GM19238 (cell line): ENCODE measurements around the gene TBC1D17.
A peak's percentile ranks its signal among the peaks of the same experiment; 100 is the strongest.
"Not testable (repeated sequence)": the region's sequence is repeated elsewhere in the genome, so short reads cannot be mapped to it uniquely, and the experiment has no call there.

ENCODE experiments used
- DNase-seq: peaks from one replicate; pipeline ENCODE4 v3.0.0; 2011; ENCODE audit warnings: low spot score; ENCODE audit not compliant: insufficient read length

The TBC1D17 gene

DNA sequence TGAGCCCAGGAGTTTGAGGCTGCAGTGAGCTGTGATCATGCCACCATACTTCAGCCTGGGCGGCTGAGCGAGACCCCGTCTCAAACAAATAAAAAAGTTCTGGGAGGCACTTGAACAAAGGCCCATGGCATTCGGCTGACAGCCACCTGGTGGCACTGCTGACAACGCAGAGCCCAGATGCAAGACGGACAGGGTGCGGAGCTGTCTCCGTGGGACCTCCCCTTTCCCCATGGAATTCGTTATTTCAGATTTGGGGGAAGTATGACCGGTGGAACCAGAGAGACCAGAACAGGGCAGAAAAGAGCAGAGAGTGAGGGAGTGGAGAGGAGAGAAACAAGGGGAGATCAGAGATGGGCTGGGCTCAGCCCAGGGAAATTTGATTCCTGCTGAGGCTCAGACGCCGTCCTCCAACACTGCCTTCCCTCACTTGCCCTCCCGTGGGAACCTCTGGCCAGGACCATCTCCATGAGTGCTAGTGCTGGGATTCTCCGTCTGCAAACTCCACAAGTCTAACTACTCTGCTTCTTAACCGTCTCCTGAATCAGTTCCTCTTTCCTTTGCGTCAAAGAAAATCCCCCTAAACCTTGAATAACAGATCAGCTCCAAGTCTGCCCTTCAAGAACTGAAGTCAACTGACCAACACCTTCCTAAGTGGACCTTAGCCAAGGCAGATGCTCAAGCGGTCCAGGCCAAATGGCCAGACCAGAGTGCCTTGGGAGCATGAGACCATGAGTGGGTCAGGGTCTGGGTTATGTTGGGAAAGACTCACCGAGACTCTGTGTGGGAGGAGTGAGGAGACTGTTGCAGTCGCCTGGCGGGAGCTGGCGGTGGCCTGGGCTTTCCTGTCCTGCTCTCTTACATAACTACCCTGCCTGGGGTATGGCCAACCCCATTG lies 39.6 kb downstream of the TBC1D17 start:
- DNase-seq: no peak

DNA sequence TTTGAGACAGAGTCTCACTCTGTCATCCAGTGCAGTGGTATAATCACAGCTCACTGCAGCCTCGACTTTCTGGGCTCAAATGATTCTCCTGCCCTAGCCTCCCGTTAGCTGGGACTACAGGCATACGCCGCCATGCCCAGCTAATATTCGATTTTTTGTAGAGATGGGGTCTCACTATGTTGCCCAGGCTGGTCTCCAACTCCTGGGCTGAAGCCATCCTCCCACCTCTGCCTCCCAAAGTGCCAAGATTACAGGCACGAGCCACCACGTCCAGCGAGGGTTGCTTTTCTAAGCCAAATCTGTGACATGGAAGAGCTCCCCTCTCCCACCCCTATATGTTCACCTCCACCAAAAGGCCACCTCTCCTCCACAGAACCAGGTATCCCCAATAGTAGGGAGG lies 40.6 kb downstream of the TBC1D17 start:
- DNase-seq: no peak

DNA sequence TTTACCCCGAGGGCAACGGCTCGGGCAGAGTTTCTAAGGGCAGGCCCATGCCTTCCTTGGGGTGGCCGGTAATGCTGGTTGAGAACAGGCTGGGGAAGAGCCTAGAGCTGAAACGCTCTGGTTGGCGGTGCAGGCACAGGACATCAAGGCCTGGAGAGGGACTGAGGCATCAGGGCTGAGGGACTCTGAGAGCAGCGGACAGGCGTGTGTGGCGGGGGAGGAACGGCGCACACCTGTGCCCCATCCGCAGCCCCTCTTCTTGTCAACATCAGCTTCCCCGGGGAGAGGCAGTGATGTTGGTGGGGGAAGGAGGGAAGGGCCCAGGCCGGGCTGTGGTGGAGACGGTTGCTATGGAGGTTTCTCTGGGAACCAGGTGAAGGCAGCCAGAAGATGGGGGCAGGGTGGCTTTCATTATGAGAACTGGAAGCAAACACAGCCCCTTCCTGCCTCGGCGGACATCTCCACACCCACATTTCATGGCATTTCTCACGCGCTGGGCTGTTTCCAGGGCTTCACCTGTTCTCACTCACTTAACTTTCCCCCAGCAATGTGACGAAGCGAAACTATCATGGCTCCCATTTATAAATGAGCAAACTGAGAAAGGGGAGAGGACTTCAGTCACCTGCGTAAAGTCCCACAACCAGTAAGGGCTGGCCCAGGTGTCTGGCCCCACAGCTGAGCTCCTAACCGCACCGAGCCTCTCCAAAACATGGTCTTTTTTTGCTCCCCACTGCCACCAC lies 43.3 kb downstream of the TBC1D17 start:
- DNase-seq: no peak

- no peak for DNase-seq
These were observed 44.6 kb downstream of the TBC1D17 start for GRCh38 chr19:49921871-49922795.

- no peak for DNase-seq
These were observed 45.8 kb downstream of the TBC1D17 start for GRCh38 chr19:49923055-49924003.

DNA sequence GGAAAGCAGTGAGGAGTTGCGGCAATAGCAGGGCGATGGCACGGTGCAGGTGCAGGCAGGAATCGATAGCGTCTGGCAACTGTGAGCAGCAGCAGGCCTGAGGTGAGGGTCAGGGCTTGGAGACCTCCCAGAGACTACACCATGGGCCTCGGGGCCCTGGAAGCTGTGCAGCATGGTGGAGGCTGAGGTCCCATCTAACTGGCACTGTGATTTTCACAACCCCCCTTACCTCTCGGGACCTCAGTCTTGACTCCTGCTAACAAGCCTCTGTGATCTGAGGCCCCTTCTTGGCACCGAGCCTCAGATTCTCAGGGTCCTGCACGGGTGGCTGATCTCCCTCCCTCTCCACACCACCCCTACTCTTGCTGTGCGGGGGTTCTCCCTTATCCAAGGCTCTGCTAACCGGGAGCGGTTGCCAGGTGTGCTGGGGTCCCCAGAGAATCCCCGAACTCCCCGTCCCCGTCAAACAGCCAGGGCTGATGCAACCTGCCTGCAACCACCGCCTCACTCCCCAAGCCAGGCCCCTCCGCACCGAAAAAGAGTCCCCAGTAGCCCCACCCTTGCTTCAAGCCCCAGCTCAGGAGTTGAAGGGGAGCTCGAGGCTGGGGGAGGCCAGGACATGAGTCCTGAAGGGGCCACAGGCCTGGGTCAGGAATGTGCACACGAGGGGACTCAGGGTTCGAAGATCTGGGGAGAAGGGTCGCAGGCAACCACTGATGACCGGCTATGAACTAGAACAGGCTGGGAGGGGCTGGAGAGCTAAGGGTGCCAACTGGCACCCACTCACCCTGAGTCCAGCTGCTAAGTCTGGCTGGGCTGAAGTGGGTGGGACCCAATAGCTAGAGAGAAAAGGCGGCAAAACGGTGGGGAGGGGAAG lies 46.7 kb downstream of the TBC1D17 start:
- DNase-seq: no peak

DNA sequence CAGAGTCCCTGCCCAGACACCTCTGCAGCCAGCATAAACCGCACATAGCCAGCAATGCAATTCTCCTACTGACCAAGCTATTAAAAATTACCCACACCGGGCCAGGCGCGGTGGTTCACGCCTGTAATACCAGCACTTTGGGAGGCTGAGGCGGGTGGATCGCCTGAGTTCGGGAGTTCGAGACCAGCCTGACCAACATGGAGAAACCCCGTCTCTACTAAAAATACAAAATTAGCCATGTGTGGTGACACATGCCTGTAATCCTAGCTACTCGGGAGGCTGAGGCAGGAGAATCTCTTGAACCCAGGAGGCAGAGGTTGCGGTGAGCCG lies 47.3 kb downstream of the TBC1D17 start:
- DNase-seq: not testable (repeated sequence)

- no peak for DNase-seq
These were observed 48.0 kb downstream of the TBC1D17 start for GRCh38 chr19:49925486-49925885.

DNA sequence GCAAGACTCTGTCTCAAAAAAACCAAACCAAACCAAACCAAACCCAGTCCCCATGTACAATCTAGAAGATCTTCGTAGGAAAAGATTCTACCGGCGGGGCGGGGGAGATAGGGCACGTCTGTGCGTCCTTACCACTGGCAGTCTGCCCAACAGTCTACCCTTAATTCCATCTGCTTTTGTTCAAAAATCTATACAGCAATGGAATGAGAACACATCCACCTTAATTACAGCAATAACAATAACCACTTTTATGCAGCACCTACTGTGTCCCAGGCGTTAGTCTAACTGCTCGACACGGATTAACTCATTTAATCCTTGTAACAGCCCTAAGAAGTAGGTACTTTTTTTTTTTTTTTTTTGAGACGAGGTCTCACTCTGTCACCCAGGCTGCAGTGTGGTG lies 49.0 kb downstream of the TBC1D17 start:
- no peak for DNase-seq

DNA sequence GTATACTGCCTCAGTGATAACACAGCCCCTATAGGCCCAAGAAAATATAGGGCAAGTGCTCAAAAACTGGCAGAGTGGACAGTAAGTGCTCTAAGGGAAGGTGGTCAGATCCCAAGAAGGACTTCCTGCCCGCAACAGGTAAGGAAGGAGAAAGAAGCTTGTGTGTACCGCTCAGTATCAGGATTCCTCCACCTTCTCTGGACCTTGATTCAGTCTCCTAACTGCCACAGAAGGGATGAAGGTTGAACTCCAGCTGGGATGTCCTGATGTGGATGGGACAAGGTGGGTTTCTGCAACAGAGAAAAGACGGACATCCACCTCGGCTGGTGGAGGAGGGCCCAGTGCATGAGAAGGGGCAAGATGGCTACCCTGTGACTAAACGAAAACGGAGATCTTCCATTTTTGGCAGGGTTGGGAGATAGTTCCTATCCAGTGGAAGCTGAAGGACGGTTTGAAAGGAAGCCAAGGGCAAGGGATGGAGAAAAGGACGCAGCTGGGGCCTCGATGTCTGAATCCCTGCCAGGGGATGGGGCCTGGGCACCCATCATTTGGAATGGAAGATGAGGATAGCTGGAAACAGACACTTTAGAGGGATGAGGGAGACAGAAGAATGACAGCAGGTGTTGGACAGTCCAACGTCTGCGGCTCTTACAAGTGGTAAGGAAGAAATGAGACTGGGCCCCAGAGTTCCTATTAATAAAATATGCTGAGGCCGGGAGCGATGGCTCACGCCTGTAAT lies 50.2 kb downstream of the TBC1D17 start:
- DNase-seq: no peak

GRCh38 chr19:49929121-49929610 lies 51.7 kb downstream of the TBC1D17 start, which contains the start of the genes ATF5 and NUP62:
Gene ATF5, plus strand, starts transcription at chr19:49929205. Its CDS starts 1,646 bp downstream, at chr19:49930851.
Gene NUP62, minus strand, starts transcription at chr19:49929504. Its CDS starts 19,697 bp downstream, at chr19:49909807.
- DNase-seq: peak; percentile 93

DNA sequence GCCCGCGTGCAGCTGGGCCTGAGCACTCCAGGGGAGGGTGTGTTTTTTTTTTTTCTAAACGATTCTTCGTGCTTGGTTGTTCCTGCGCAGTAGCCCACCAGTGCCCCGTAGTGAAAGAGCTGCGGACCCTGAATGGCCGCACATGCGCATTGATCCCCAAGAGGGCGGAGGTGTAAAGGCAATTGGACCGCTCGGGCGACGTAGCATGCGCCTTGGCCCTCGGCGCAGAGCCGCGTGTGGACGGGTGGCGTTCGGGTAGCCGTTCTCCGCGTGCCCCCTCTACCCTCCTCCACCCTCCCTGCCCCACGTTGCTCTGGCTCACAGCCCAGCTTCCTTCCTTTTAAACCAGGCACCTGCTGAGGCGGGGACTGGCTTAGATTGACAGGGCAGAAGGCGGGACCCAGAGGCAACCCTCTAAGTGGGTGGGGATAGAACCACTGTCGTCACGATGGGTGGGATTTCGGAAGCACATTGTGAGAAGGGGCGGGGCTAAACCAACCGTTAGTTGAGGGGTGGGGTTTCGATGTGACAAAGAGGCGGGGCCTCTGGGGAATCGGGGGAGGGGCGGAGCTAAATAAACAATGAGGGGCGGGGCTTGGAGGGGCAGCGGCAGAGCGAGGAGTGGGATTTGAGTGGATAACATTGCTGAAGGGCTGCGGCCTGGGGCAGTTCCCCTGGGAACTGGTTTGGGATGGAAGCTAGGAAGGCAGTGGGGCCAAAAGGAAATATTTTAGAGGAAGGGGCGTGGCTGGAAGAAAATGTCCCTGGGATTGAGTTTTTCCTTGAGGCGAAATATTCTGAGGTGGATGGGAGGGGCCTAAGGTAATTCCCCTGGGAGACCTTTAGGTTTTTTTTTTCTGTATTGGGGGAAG lies 52.3 kb downstream of the TBC1D17 start:
- DNase-seq: peak; percentile 87

DNA sequence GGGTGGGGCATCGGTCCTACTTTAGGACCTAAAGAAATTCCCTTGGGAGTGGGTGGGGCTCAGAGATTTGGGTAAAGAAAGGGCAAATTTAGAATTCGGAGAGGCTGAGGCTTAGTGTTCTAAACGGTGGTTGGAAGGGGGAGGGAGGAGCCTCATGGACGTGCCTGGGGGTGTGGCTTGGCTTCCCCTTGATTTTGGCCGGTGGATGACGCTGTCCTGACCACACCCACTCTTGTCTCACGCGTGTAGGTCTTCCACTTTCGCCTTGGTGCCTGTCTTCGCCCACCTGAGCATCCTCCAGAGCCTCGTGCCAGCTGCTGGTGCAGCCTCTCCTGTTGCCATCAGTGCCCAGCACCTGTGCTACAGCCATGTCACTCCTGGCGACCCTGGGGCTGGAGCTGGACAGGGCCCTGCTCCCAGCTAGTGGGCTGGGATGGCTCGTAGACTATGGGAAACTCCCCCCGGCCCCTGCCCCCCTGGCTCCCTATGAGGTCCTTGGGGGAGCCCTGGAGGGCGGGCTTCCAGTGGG lies 53.0 kb downstream of the TBC1D17 start:
- DNase-seq: no peak

GRCh38 chr19:49931293-49932040 lies 54.0 kb downstream of the TBC1D17 start:
- no peak for DNase-seq

DNA sequence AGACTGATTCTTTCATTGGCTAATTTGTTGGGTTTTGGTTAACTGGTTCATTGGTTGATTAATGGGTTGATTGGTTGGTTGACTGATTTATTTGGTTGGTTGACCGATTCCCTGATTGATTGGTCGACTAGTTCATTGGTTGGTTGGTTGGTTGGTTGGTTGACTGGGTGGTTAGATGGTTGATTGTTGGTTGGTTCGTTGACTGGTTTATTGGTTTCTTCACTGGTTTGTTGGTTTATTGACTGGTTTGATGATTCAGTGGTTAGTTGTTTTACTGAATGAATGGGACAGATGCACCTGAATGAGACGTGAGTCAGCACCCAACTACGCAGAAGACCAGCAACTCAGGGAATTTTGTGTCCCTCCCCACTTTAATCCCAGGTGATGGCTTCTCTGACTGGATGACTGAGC lies 54.5 kb downstream of the TBC1D17 start:
- no peak for DNase-seq

GRCh38 chr19:49932731-49933131 lies 55.2 kb downstream of the TBC1D17 start:
- no peak for DNase-seq
